HK-2 (cell line): Measurements from ENCODE around the gene COPS9.

ENCODE experiments used
- DNase-seq: peaks from one replicate; pipeline ENCODE4 v3.0.0-alpha.2; 2018; ENCODE audit not compliant: unreplicated experiment

The COPS9 gene

GRCh38 chr2:240136013-240136670, at the start of gene COPS9:
Gene COPS9 (minus strand): TSS chr2:240136305. CDS start chr2:240136284, 21 bp downstream.
- peak; percentile 87 for DNase-seq

GRCh38 chr2:240184656-240185055, 48.6 kb upstream of the COPS9 start:
- DNase-seq, result no peak

- no peak for DNase-seq
These were observed 47.9 kb upstream of the COPS9 start for GRCh38 chr2:240183875-240184590.

- DNase-seq, result no peak
These were observed 47.1 kb upstream of the COPS9 start for GRCh38 chr2:240183006-240183874.

- no peak for DNase-seq
These were observed 46.4 kb upstream of the COPS9 start for GRCh38 chr2:240182476-240182875.

GRCh38 chr2:240182001-240182400, 45.9 kb upstream of the COPS9 start:
- DNase-seq, result no peak

- DNase-seq, result no peak
These were observed 44.0 kb upstream of the COPS9 start for GRCh38 chr2:240179941-240180666.

GRCh38 chr2:240179186-240179815, 43.2 kb upstream of the COPS9 start:
- DNase-seq, result no peak

GRCh38 chr2:240178564-240178963, 42.5 kb upstream of the COPS9 start:
- DNase-seq, result no peak

- DNase-seq, result no peak
These were observed 38.4 kb upstream of the COPS9 start for GRCh38 chr2:240174496-240174895.

- no peak for DNase-seq
These were observed 36.2 kb upstream of the COPS9 start for GRCh38 chr2:240172071-240172895.

GRCh38 chr2:240170883-240171282, 34.8 kb upstream of the COPS9 start:
- no peak for DNase-seq

GRCh38 chr2:240170354-240170735, 34.2 kb upstream of the COPS9 start:
- DNase-seq, result no peak

- DNase-seq, result no peak
These were observed 33.6 kb upstream of the COPS9 start for GRCh38 chr2:240169486-240170353.

GRCh38 chr2:240168546-240169361, 32.6 kb upstream of the COPS9 start:
- DNase-seq, result no peak

- DNase-seq, result no peak
These were observed 31.9 kb upstream of the COPS9 start for GRCh38 chr2:240168041-240168440.

- no peak for DNase-seq
These were observed 31.4 kb upstream of the COPS9 start for GRCh38 chr2:240167588-240167880.

- no peak for DNase-seq
These were observed 30.9 kb upstream of the COPS9 start for GRCh38 chr2:240166761-240167587.
